Liver (tissue), 9 donors: ENCODE data around the gene FGF1. TPM values are rescaled to one million over a fixed set of nuclear protein-coding genes. Genes with fewer than 3 reads are reported as not detected.

Experiments used
- DNase-seq: peaks from one replicate; pipeline ENCODE4 v3.0.0-alpha.2; 2017; ENCODE audit warnings: low spot score
- H3K27ac ChIP-seq, 2 donors: one replicate each; pipeline ENCODE4 v1.7.0; 2013; ENCODE audit warnings: inconsistent platforms in 2 of 2, low read length in 2 of 2, control low read depth in 1 of 2, low read depth in 1 of 2, mild to moderate bottlenecking in 1 of 2
- H3K27me3 ChIP-seq, 4 donors: one replicate each; pipeline versions ENCODE4 v1.6.1 to v1.7.0; 2013; ENCODE audit warnings: low read length in 3 of 4, inconsistent platforms in 1 of 4, mild to moderate bottlenecking in 1 of 4, moderate library complexity in 1 of 4; ENCODE audit not compliant: control insufficient read depth in 4 of 4, insufficient read depth in 4 of 4
- H3K36me3 ChIP-seq, 4 donors: one replicate each; pipeline versions ENCODE4 v1.6.1 to v1.7.0; 2013; ENCODE audit warnings: low read length in 3 of 4, mild to moderate bottlenecking in 3 of 4, low read depth in 1 of 4, moderate library complexity in 1 of 4; ENCODE audit not compliant: control insufficient read depth in 4 of 4, insufficient read depth in 3 of 4
- H3K4me1 ChIP-seq, 4 donors: one replicate each; pipeline versions ENCODE4 v1.6.1 to v1.7.0; 2013; ENCODE audit warnings: low read length in 3 of 4, mild to moderate bottlenecking in 3 of 4, moderate library complexity in 1 of 4; ENCODE audit not compliant: control insufficient read depth in 4 of 4, insufficient read depth in 4 of 4
- H3K4me3 ChIP-seq, 3 donors: one replicate each; pipeline versions ENCODE4 v1.6.1 to v1.7.0; 2013; ENCODE audit warnings: low read length in 3 of 3, control low read depth in 1 of 3, low read depth in 1 of 3, mild to moderate bottlenecking in 1 of 3
- H3K9ac ChIP-seq, 2 donors: one replicate each; pipeline ENCODE4 v1.7.0; 2013; ENCODE audit warnings: low read length in 2 of 2, mild to moderate bottlenecking in 2 of 2, moderate library complexity in 2 of 2, control low read depth in 1 of 2, low read depth in 1 of 2
- H3K9me3 ChIP-seq, 4 donors: one replicate each; pipeline versions ENCODE4 v1.6.1 to v1.7.0; 2013; ENCODE audit warnings: low read length in 3 of 4; ENCODE audit not compliant: control insufficient read depth in 4 of 4
- EGR1 ChIP-seq, 2 donors: IDR thresholded peaks; 2 replicates each; pipeline ENCODE4 v1.6.1; 2016 to 2018; ENCODE audit warnings: antibody characterized with exemption in 2 of 2, low read depth in 2 of 2
- FOXA1 ChIP-seq: IDR thresholded peaks from 2 replicates; pipeline ENCODE4 v1.6.1; 2016; ENCODE audit warnings: antibody characterized with exemption
- FOXA2 ChIP-seq: IDR thresholded peaks from 2 replicates; pipeline ENCODE4 v1.6.1; 2016; ENCODE audit warnings: antibody characterized with exemption
- GABPA ChIP-seq, 2 donors: IDR thresholded peaks in 1 of 2; conservative IDR thresholded peaks in 1 of 2; 2 replicates each; pipeline ENCODE4 v1.6.1; 2016; ENCODE audit warnings: antibody characterized with exemption in 2 of 2, mild to moderate bottlenecking in 1 of 2, moderate library complexity in 1 of 2
- HNF4A ChIP-seq, 2 donors: conservative IDR thresholded peaks; 2 replicates each; pipeline ENCODE4 v1.6.1; 2016; ENCODE audit warnings: antibody characterized with exemption in 2 of 2, mild to moderate bottlenecking in 2 of 2
- HNF4G ChIP-seq: IDR thresholded peaks from 2 replicates; pipeline ENCODE4 v1.6.1; 2016; ENCODE audit warnings: antibody characterized with exemption
- NR2F2 ChIP-seq: IDR thresholded peaks from 2 replicates; pipeline ENCODE4 v1.6.1; 2016; ENCODE audit warnings: antibody characterized with exemption
- RXRA ChIP-seq, 2 donors: IDR thresholded peaks; 2 replicates each; pipeline ENCODE4 v1.6.1; 2017 to 2018; ENCODE audit warnings: antibody characterized with exemption in 2 of 2, mild to moderate bottlenecking in 1 of 2
- SP1 ChIP-seq: IDR thresholded peaks from 2 replicates; pipeline ENCODE4 v1.6.1; 2018; ENCODE audit warnings: antibody characterized with exemption, mild to moderate bottlenecking
- TAF1 ChIP-seq: conservative IDR thresholded peaks from 2 replicates; pipeline ENCODE4 v1.6.1; 2016; ENCODE audit warnings: antibody characterized with exemption, mild to moderate bottlenecking
- YY1 ChIP-seq: IDR thresholded peaks from 2 replicates; pipeline ENCODE4 v1.6.1; 2016; ENCODE audit warnings: antibody characterized with exemption, mild to moderate bottlenecking
- WGBS: extraction: QIAGEN DNeasy Blood & Tissue Kit; methylation state at CpG from one replicate; pipeline ENCODE4 v1.1.7; 2013; 5-methylcytosine and 5-hydroxymethylcytosine counted together
- polyA plus RNA-seq, 2 donors: library from polyadenylated mRNA; stranded (reverse) in 1 of 2; unstranded in 1 of 2; fragments of 200-250 nt in 1 of 2; fragments of >200 nt in 1 of 2; fragmentation: Nextera tagmentation in 1 of 2; extraction: Ambion mirVana in 1 of 2; gene quantifications; one replicate each; pipeline versions ENCODE4 v1.2.1 to v1.2.3, GENCODE V29; 2013 to 2015
- total RNA-seq, 2 donors: library from RNA; depleted of rRNA; stranded (reverse); fragments of >200 nt; gene quantifications; one replicate each; pipeline ENCODE4 v1.2.3, GENCODE V29; 2014
- TF ChIP-seq, protein P1 (sequence below): IDR thresholded peaks from 2 replicates; pipeline ENCODE4 v1.6.1; 2016; ENCODE audit warnings: antibody characterized with exemption
- TF ChIP-seq, protein P2 (sequence below): IDR thresholded peaks from 2 replicates; pipeline ENCODE4 v1.6.1; 2016; ENCODE audit warnings: antibody characterized with exemption
- TF ChIP-seq, protein P3 (sequence below): fragments of 150-350 bp; IDR thresholded peaks from 2 replicates; pipeline ENCODE4 v1.5.1; 2017; ENCODE audit warnings: improper control_type of control experiment, low read depth, low read length; ENCODE audit not compliant: missing input control
- TF ChIP-seq, protein P4 (sequence below): IDR thresholded peaks from 2 replicates; pipeline ENCODE4 v1.6.1; 2016; ENCODE audit warnings: antibody characterized with exemption, mild to moderate bottlenecking
- donor health status: healthy.
- donor health status: healthy.
- donor health status: healthy.
- donor health status: healthy.
- donor health status: healthy.

Gene FGF1
- total and polyA plus RNA-seq, 4 donors: 0.05 to 0.25 (median 0.16) TPM

DNA sequence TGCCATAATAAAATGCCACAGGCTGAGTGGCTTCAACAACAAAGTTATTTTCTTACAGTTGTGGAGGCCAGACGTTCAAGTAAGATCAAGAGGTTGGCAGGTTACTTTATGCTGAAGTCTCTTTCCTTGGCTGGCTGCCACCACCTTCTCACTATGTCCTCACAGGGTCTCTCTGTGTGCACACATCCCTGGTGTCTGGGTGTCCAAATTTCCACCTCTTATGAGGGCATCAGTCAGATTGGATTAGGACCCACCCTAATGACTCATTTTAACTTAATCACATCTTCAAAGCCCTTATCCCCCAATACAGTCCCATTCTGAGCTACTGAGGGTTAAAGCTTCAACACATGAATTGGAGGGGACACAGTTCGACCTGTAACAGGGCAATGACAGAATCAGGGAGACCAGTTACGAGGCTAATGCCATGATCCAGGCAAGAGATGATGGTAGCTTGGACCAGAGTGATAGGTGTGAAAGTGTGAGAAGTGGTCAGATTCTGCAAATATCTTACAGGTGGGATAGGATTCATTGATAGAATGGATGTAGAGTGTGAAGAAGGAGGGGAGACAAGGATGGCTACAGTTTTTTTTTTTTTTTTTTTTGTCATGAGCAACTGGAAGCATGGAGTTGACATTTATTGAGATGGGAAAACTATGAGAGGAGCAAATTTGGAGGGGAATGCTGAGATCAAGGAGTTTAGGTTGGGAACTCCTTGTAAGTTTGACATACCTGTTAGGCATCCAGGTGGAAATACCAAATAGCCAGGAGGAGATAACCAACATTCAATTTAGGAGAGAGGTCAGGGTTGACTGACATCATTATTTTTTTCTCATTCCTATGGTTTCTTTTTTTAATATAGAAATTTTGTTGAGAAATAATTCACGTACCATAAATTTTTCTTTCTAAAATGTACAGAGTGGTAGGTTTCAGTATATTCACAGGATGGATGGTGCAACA, 39.6 kb upstream of the FGF1 start:
- Histone ChIP-seq H3K9ac (no peak overlapping the region), H3K27me3 (no peaks in the 10 kb centered on the region), H3K27ac (no peak overlapping the region), H3K9me3 (no peaks in the 10 kb centered on the region), H3K36me3 (no peaks in the 10 kb centered on the region), H3K4me1 (peaks cover 0 to 8% (median 7%) of the 10 kb centered on the region in 4 donors), H3K4me3 (no peak overlapping the region)
- DNase-seq: no peak
- 93% methylated on average over 4 of the region's 4 CpGs for WGBS
- TF ChIP-seq TAF1: no peak
- TF ChIP-seq, protein P1, sequence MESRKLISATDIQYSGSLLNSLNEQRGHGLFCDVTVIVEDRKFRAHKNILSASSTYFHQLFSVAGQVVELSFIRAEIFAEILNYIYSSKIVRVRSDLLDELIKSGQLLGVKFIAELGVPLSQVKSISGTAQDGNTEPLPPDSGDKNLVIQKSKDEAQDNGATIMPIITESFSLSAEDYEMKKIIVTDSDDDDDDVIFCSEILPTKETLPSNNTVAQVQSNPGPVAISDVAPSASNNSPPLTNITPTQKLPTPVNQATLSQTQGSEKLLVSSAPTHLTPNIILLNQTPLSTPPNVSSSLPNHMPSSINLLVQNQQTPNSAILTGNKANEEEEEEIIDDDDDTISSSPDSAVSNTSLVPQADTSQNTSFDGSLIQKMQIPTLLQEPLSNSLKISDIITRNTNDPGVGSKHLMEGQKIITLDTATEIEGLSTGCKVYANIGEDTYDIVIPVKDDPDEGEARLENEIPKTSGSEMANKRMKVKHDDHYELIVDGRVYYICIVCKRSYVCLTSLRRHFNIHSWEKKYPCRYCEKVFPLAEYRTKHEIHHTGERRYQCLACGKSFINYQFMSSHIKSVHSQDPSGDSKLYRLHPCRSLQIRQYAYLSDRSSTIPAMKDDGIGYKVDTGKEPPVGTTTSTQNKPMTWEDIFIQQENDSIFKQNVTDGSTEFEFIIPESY: no peak

DNA sequence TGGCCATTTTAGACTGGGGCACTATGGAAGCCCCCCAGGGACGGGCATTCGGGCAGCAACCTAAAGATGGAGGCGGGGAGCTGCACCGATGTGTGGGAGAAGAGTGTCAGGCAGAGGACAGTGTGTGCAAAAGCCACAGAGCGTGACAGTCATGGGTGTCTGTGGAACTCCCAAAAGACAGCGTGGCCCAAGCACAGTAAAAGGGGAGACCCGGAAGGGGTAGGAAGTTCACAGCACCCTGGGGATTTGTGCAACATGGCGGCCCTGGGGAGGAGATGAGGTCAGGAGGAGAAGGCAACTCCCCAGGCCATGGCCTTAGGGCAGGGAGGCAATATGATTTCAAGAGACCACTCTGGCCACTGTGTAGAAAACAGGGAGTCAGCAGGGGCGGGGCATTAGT, 38.9 kb upstream of the FGF1 start:
- Histone ChIP-seq H3K4me1 (peaks cover 0 to 12% (median 9%) of the 10 kb centered on the region in 4 donors), H3K27ac (no peak overlapping the region), H3K9me3 (no peaks in the 10 kb centered on the region), H3K36me3 (no peaks in the 10 kb centered on the region), H3K27me3 (no peaks in the 10 kb centered on the region), H3K9ac (no peak overlapping the region), H3K4me3 (no peak overlapping the region)
- TF ChIP-seq NR2F2 (no peak), HNF4A (conservative IDR thresholded peaks at IDR 0.05) (no peak), EGR1 (IDR thresholded peaks at IDR 0.05; ENCODE audit: low read depth in 2 of 2) (no peak), GABPA (IDR thresholded peaks at IDR 0.05 in 1 of 2, conservative IDR thresholded peaks at IDR 0.05 in 1 of 2) (no peak), FOXA2 (no peak)
- WGBS: 93% methylated on average over 9 of the region's 9 CpGs
- DNase-seq: no peak

DNA sequence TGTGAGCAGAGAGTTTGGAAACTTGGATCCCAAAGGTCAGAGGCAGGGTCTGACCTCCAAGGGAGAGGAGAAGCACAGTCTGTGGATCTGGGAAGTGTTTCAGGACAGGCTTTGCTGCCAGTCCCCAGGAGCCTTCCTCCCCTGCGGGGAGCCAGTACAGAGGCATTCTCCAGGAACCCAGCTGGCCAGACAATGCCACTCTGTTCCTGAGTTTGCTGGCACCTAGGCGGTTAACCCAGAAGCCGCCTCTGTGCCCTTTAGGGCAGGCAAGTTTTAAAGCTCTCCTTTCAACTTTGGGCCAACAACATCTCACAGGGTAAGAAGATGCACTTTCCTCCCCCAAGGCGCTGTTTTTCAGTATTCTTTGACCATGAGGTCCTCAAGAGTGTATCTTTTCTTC, 37.0 kb upstream of the FGF1 start:
- no peaks in the 10 kb centered on the region for H3K27me3 ChIP-seq
- no peak overlapping the region for H3K9ac ChIP-seq
- no peak overlapping the region for H3K27ac ChIP-seq
- no peak overlapping the region for H3K4me3 ChIP-seq
- 93% methylated on average over 4 of the region's 4 CpGs for WGBS
- no peak for TF ChIP-seq SP1
- TF ChIP-seq RXRA (IDR thresholded peaks at IDR 0.05): no peak
- TF ChIP-seq, protein P2, sequence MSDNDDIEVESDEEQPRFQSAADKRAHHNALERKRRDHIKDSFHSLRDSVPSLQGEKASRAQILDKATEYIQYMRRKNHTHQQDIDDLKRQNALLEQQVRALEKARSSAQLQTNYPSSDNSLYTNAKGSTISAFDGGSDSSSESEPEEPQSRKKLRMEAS: no peak
- TF ChIP-seq, protein P3, sequence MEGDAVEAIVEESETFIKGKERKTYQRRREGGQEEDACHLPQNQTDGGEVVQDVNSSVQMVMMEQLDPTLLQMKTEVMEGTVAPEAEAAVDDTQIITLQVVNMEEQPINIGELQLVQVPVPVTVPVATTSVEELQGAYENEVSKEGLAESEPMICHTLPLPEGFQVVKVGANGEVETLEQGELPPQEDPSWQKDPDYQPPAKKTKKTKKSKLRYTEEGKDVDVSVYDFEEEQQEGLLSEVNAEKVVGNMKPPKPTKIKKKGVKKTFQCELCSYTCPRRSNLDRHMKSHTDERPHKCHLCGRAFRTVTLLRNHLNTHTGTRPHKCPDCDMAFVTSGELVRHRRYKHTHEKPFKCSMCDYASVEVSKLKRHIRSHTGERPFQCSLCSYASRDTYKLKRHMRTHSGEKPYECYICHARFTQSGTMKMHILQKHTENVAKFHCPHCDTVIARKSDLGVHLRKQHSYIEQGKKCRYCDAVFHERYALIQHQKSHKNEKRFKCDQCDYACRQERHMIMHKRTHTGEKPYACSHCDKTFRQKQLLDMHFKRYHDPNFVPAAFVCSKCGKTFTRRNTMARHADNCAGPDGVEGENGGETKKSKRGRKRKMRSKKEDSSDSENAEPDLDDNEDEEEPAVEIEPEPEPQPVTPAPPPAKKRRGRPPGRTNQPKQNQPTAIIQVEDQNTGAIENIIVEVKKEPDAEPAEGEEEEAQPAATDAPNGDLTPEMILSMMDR: no peak
- no peak for TF ChIP-seq FOXA2
- no peak for TF ChIP-seq GABPA (IDR thresholded peaks at IDR 0.05 in 1 of 2, conservative IDR thresholded peaks at IDR 0.05 in 1 of 2)
- no peak for TF ChIP-seq EGR1 (IDR thresholded peaks at IDR 0.05; ENCODE audit: low read depth in 2 of 2)
- TF ChIP-seq, protein P4, sequence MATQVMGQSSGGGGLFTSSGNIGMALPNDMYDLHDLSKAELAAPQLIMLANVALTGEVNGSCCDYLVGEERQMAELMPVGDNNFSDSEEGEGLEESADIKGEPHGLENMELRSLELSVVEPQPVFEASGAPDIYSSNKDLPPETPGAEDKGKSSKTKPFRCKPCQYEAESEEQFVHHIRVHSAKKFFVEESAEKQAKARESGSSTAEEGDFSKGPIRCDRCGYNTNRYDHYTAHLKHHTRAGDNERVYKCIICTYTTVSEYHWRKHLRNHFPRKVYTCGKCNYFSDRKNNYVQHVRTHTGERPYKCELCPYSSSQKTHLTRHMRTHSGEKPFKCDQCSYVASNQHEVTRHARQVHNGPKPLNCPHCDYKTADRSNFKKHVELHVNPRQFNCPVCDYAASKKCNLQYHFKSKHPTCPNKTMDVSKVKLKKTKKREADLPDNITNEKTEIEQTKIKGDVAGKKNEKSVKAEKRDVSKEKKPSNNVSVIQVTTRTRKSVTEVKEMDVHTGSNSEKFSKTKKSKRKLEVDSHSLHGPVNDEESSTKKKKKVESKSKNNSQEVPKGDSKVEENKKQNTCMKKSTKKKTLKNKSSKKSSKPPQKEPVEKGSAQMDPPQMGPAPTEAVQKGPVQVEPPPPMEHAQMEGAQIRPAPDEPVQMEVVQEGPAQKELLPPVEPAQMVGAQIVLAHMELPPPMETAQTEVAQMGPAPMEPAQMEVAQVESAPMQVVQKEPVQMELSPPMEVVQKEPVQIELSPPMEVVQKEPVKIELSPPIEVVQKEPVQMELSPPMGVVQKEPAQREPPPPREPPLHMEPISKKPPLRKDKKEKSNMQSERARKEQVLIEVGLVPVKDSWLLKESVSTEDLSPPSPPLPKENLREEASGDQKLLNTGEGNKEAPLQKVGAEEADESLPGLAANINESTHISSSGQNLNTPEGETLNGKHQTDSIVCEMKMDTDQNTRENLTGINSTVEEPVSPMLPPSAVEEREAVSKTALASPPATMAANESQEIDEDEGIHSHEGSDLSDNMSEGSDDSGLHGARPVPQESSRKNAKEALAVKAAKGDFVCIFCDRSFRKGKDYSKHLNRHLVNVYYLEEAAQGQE: no peak
- no peak for TF ChIP-seq YY1
- no peak for TF ChIP-seq TAF1
- TF ChIP-seq HNF4A (conservative IDR thresholded peaks at IDR 0.05): no peak
- no peak for TF ChIP-seq HNF4G
- TF ChIP-seq FOXA1: no peak
- no peaks in the 10 kb centered on the region for H3K36me3 ChIP-seq
- no peaks in the 10 kb centered on the region for H3K9me3 ChIP-seq
- peaks cover 0 to 12% (median 9%) of the 10 kb centered on the region in 4 donors for H3K4me1 ChIP-seq
- DNase-seq: no peak
